Measurements from ENCODE around the gene SESN1.

Gene SESN1

GRCh38 chr6:109050447-109051102 lies 44.1 kb downstream of the SESN1 start:
- H3K4me3 ChIP-seq (ENCODE audit: low read depth, low read length), result no peak overlapping the region
- no peak for TF ChIP-seq CTCF (IDR thresholded peaks at IDR 0.05; ENCODE audit: low read depth, low read length)

GRCh38 chr6:109050012-109050411 lies 44.6 kb downstream of the SESN1 start:
- no peak for TF ChIP-seq CTCF (IDR thresholded peaks at IDR 0.05; ENCODE audit: low read depth, low read length)
- H3K4me3 ChIP-seq (ENCODE audit: low read depth, low read length), result no peak overlapping the region

GRCh38 chr6:109048670-109049415 lies 45.8 kb downstream of the SESN1 start:
- no peak overlapping the region for H3K4me3 ChIP-seq (ENCODE audit: low read depth, low read length)
- TF ChIP-seq CTCF (IDR thresholded peaks at IDR 0.05; ENCODE audit: low read depth, low read length), result no peak

- no peak overlapping the region for H3K4me3 ChIP-seq (ENCODE audit: low read depth, low read length)
- no peak for TF ChIP-seq CTCF (IDR thresholded peaks at IDR 0.05; ENCODE audit: low read depth, low read length)
These were observed 46.5 kb downstream of the SESN1 start for GRCh38 chr6:109048176-109048575.

DNA sequence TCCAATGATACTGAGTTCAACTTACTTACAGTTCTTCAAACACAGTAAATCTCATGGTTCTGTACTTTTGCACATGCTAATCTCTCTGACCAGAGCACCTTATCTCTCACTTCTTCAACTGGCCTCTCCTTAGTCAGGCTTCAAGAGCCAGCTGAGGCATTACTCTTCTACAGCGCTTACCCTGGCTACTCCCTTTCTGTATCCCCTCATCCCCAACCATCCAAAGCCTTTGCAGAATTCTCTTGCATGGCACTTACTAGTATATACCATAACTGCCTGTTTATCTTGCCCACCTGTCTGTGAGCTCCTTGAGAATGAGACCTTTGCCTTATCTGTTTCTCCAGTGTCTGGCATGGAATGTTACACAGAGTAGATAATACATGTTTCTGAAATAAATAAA lies 49.2 kb downstream of the SESN1 start:
- H3K4me3 ChIP-seq (ENCODE audit: low read depth, low read length), result no peak overlapping the region
- no peak for TF ChIP-seq CTCF (IDR thresholded peaks at IDR 0.05; ENCODE audit: low read depth, low read length)

DNA sequence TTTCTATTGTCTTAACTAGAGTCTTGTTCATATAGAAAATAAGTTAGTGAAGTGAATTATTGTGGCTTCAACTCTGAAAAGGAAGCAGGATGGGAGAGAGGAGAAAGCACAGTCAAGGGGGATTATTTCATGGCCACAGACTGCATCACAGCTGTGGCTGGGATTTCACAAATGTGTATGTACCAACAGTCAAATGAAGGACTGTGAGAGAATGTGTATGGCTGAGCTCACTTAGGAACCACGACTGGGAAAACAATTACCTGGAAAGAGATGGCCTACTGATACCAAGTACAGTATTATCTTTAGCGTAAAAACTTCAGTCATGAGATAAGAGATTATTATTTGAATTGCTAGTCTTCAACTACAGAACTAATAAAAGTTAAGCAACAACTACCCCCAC lies 54.9 kb downstream of the SESN1 start:
- TF ChIP-seq CTCF (IDR thresholded peaks at IDR 0.05; ENCODE audit: low read depth, low read length), result no peak
- H3K4me3 ChIP-seq (ENCODE audit: low read depth, low read length), result no peak overlapping the region

- no peak for TF ChIP-seq CTCF (IDR thresholded peaks at IDR 0.05; ENCODE audit: low read depth, low read length)
- no peak overlapping the region for H3K4me3 ChIP-seq (ENCODE audit: low read depth, low read length)
These were observed 55.7 kb downstream of the SESN1 start for GRCh38 chr6:109038837-109039398.
